Kasumi-1 (cell line): ENCODE data around the gene SLC44A3.

Experiments
- DNase-seq, 2 experiments: peaks; one replicate each; lab custom pipeline; 2025; lab: John Stamatoyannopoulos, UW

SLC44A3 gene

GRCh38 chr1:94907136-94907535 lies 87.0 kb downstream of the SLC44A3 start:
- DNase-seq: no peak

- no peak for DNase-seq
These were observed 88.0 kb downstream of the SLC44A3 start for GRCh38 chr1:94908190-94908589.

- DNase-seq: no peak
These were observed 88.8 kb downstream of the SLC44A3 start for GRCh38 chr1:94908965-94909364.

GRCh38 chr1:94909486-94909885 lies 89.3 kb downstream of the SLC44A3 start:
- no peak for DNase-seq

GRCh38 chr1:94912263-94913184 lies 92.4 kb downstream of the SLC44A3 start:
- no peak for DNase-seq

GRCh38 chr1:94917251-94917650 lies 97.1 kb downstream of the SLC44A3 start:
- no peak for DNase-seq

GRCh38 chr1:94919241-94920030 lies 99.3 kb downstream of the SLC44A3 start:
- DNase-seq: no peak

GRCh38 chr1:94920061-94920460 lies 99.9 kb downstream of the SLC44A3 start:
- DNase-seq: no peak

- no peak for DNase-seq
These were observed 101.8 kb downstream of the SLC44A3 start for GRCh38 chr1:94921977-94922376.

GRCh38 chr1:94922761-94923331 lies 102.7 kb downstream of the SLC44A3 start:
- DNase-seq: no peak

- no peak for DNase-seq
These were observed 104.8 kb downstream of the SLC44A3 start for GRCh38 chr1:94925004-94925403.

GRCh38 chr1:94925561-94926125 lies 105.5 kb downstream of the SLC44A3 start:
- DNase-seq: no peak

- peak; percentile 10 to 30 for DNase-seq
These were observed 106.2 kb downstream of the SLC44A3 start for GRCh38 chr1:94926126-94926914.

GRCh38 chr1:94926915-94927404 lies 106.8 kb downstream of the SLC44A3 start, which contains the start of gene CNN3:
TSS of gene CNN3 (minus strand) at chr1:94927110. CDS start at chr1:94926894, 216 bp downstream.
- DNase-seq: no peak

- no peak for DNase-seq
These were observed 107.4 kb downstream of the SLC44A3 start for GRCh38 chr1:94927405-94928175.

- no peak for DNase-seq
These were observed 108.3 kb downstream of the SLC44A3 start for GRCh38 chr1:94928293-94928939.

GRCh38 chr1:94929351-94930217 lies 109.4 kb downstream of the SLC44A3 start:
- DNase-seq: no peak

- DNase-seq: no peak
These were observed 111.2 kb downstream of the SLC44A3 start for GRCh38 chr1:94931254-94931841.
